ENCODE measurements around the gene KISS1R. TPM values are rescaled to one million over a fixed set of nuclear protein-coding genes. Genes with fewer than 3 reads are reported as not detected.

KISS1R gene
- polyA plus RNA-seq, 2 of the 4 experiments (the other 2 are of a cell fraction) = 0.14 to 0.79 TPM

- Histone ChIP-seq H3K4me3 (no peak overlapping the region), H3K4me1 (peaks cover 34% of the 10 kb centered on the region), H3K4me2 (peak overlapping the region; percentile 29; the same call in 2 of the 3 replicates), H3K27ac (peak overlapping the region; percentile 60 to 88; a peak in 5 of 6 replicates), H3K9me3 (no peaks in the 10 kb centered on the region)
- ChIA-PET POLR2A (interaction anchor here (0.7 kb wide), 2 partner anchors 51 to 54 kb away, joined by 4 to 5 read pairs; no protein-coding TSS in a partner anchor), CTCF (interaction anchor here (0.9 to 1.6 kb wide), 2 partner anchors 10 to 36 kb away, joined by 3 to 5 read pairs; no protein-coding TSS in a partner anchor)
- no peak for TF ChIP-seq RAD21 (conservative IDR thresholded peaks at IDR 0.05 in 1 of 2, IDR thresholded peaks at IDR 0.05 in 1 of 2)
- no peak for TF ChIP-seq ATOH8 (CRISPR knock-in tag; IDR thresholded peaks at IDR 0.05; ENCODE audit: low read depth)
- no peak for TF ChIP-seq USF2 (IDR thresholded peaks at IDR 0.05)
- no peak for TF ChIP-seq HOXA7 (CRISPR knock-in tag; IDR thresholded peaks at IDR 0.05)
- no peak for TF ChIP-seq POLR2A (IDR thresholded peaks at IDR 0.05; ENCODE audit: low read length)
- TF ChIP-seq CBX8 (IDR thresholded peaks at IDR 0.05) = no peak
- no peak for TF ChIP-seq CBX2 (IDR thresholded peaks at IDR 0.05; ENCODE audit: borderline replicate concordance, low read depth)
- TF ChIP-seq NPAS2 (CRISPR knock-in tag; IDR thresholded peaks at IDR 0.05; ENCODE audit: borderline replicate concordance) = no peak
- no peak for TF ChIP-seq MYC (IDR thresholded peaks at IDR 0.05; ENCODE audit: borderline replicate concordance, low read length)
- TF ChIP-seq ZC3H11A (IDR thresholded peaks at IDR 0.05) = no peak
- 61% methylated on average over 21 of the region's 54 CpGs for WGBS (ENCODE audit: missing lambda C conversion rate)
- DNase-seq (ENCODE audit: low read depth in 1 of 2, low spot score in 1 of 2) = peak in 1 of 2 experiments; percentile 37
- no peak for FAIRE-seq
- ATAC-seq = peak; percentile 48 to 63; a peak in 5 of 6 replicates
Observed at GRCh38 chr19:932648-933552, 15.8 kb downstream of the KISS1R start.

GRCh38 chr19:933553-933882 is 16.4 kb downstream of the KISS1R start:
- peaks cover 29% of the 10 kb centered on the region for H3K4me1 ChIP-seq
- 100% methylated on average over 2 of the region's 14 CpGs for WGBS (ENCODE audit: missing lambda C conversion rate)
- ChIA-PET CTCF (interaction anchor here (0.5 to 1.6 kb wide), 3 partner anchors 11 to 137 kb away, joined by 3 to 5 read pairs (median 3); partner anchors contain the start of genes MED16 and RNU6-9), POLR2A (interaction anchor here (0.7 kb wide), 2 partner anchors 50 to 55 kb away, joined by 4 to 5 read pairs; no protein-coding TSS in a partner anchor)
- DNase-seq (ENCODE audit: low read depth in 1 of 2, low spot score in 1 of 2) (no peak), FAIRE-seq (no peak), ATAC-seq (peak; percentile 10 to 29; a peak in 2 of 6 replicates)
- H3K9me3 ChIP-seq = no peaks in the 10 kb centered on the region
- TF ChIP-seq MAFK (IDR thresholded peaks at IDR 0.05; ENCODE audit: partially characterized antibody) = no peak
- TF ChIP-seq ELK1 (IDR thresholded peaks at IDR 0.05; ENCODE audit: low read depth, low read length) = no peak
- no peak for TF ChIP-seq JUN (IDR thresholded peaks at IDR 0.05)
- no peak for TF ChIP-seq SREBF2 (IDR thresholded peaks at IDR 0.05)
- TF ChIP-seq ATOH8 (CRISPR knock-in tag; IDR thresholded peaks at IDR 0.05; ENCODE audit: low read depth) = no peak
- TF ChIP-seq FOSB (CRISPR knock-in tag; IDR thresholded peaks at IDR 0.05) = no peak
- no peak for TF ChIP-seq RAD21 (conservative IDR thresholded peaks at IDR 0.05 in 1 of 2, IDR thresholded peaks at IDR 0.05 in 1 of 2)
- TF ChIP-seq HES2 (IDR thresholded peaks at IDR 0.05) = no peak
- TF ChIP-seq EHMT2 (IDR thresholded peaks at IDR 0.05; ENCODE audit: low read depth) = no peak
- TF ChIP-seq BHLHE40 (IDR thresholded peaks at IDR 0.05; ENCODE audit: low read depth, low read length) = no peak
- H3K27ac ChIP-seq = peak overlapping the region; percentile 60 to 88; a peak in 5 of 6 replicates
- H3K4me2 ChIP-seq = peak overlapping the region; percentile 29; the same call in 2 of the 3 replicates
- no peak overlapping the region for H3K4me3 ChIP-seq
